A673 (cell line): ENCODE results near the gene EYA3.

Source experiments
- EZH2 ChIP-seq: fragments of 200-600 bp; sonication (generic); IDR thresholded peaks from 2 replicates; pipeline ENCODE4 v1.6.1; 2017; ENCODE audit warnings: borderline replicate concordance, low read depth, mild to moderate bottlenecking, mixed read lengths, antibody characterized with exemption, low read length; ENCODE audit not compliant: poor library complexity, severe bottlenecking
- TF ChIP-seq, protein P1 (sequence below): fragments of 300-800, 200-600 bp; sonication (generic); conservative IDR thresholded peaks from 2 replicates; pipeline ENCODE4 v1.5.1; 2017; ENCODE audit warnings: low read depth, mild to moderate bottlenecking, antibody characterized with exemption, low read length, moderate library complexity, mixed read lengths

DNA sequence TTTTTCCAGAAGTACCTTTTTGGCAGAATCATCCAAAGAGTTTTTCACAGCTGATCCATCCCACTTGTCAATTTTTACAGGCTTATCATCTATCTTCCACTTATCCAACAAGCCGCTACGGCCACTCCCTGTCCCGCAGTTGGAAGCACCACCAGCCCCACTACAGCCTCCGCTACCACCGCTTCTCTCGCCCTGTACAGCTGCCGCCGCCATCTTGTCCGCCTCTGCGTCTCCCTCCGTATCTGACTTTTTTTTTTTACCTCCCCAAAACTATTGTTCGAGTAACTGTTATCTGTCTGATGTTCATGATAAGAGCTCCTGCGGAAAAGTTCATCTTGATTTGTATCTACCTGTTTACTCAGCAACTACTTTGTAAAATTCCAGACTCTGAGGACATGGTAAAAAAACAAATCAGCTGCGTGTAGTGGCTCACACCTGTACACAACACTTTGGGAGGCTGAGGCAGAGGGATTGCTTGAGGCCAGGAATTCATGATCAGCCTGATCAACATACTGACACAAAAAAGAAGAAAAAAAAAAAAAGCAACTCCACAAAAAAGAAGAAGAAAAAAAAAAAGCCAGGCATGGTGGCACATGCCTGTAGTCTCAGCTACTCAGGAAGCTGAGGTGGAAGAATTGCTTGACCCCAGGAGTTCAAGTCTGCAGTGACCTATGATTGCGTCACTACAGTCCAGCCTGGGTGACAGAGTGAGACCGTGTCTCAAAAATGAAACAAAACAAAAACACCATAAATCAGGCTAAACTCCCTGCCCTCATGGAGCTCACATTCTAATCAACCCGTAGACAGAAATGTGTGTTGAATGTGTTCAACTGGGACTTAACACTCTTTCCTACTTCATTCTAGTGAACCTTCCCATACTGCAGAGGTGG, 8.0 kb upstream of the EYA3 start:
- TF ChIP-seq, protein P1, sequence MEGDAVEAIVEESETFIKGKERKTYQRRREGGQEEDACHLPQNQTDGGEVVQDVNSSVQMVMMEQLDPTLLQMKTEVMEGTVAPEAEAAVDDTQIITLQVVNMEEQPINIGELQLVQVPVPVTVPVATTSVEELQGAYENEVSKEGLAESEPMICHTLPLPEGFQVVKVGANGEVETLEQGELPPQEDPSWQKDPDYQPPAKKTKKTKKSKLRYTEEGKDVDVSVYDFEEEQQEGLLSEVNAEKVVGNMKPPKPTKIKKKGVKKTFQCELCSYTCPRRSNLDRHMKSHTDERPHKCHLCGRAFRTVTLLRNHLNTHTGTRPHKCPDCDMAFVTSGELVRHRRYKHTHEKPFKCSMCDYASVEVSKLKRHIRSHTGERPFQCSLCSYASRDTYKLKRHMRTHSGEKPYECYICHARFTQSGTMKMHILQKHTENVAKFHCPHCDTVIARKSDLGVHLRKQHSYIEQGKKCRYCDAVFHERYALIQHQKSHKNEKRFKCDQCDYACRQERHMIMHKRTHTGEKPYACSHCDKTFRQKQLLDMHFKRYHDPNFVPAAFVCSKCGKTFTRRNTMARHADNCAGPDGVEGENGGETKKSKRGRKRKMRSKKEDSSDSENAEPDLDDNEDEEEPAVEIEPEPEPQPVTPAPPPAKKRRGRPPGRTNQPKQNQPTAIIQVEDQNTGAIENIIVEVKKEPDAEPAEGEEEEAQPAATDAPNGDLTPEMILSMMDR, result no peak
- no peak for TF ChIP-seq EZH2
